HCT116 (cell line): Measurements from ENCODE around the gene NLN. TPM values are rescaled to one million over a fixed set of nuclear protein-coding genes. Genes with fewer than 3 reads are reported as not detected.
"Not testable (repeated sequence)": the region's sequence is repeated elsewhere in the genome, so short reads cannot be mapped to it uniquely, and the experiment has no call there.

Source experiments
- ATAC-seq: fragments of 200-7000 bp; cut with Tn5 transposase; 2 replicates; pipeline ENCODE4 v1.9.1; 2020; ENCODE audit warnings: mild to moderate bottlenecking, moderate library complexity
- BruUV-seq: library from RNA; stranded (reverse); fragments of 400-500 nt; replicated peaks from 2 replicates; lab custom pipeline; 2021; lab: Mats Ljungman, UMichigan
- CTCF ChIA-PET: fragments of 300-600 bp; sonication (Branson Sonifier 250); formaldehyde crosslinking; loops from one replicate; lab custom pipeline; 2021; ENCODE audit warnings: antibody characterized with exemption; lab: Charles Lee
- POLR2A ChIA-PET: fragments of 300-600, 350-600 bp; sonication (Branson Sonifier 250); formaldehyde crosslinking; loops from one replicate; lab custom pipeline; 2021; ENCODE audit warnings: antibody characterized with exemption; lab: Charles Lee
- RAD21 ChIA-PET, 2 experiments: fragments of 300-600 bp; sonication (Branson Sonifier 250); formaldehyde crosslinking; loops; one replicate each; lab custom pipeline; 2023; ENCODE audit warnings: low total read pairs in 2 of 2; ENCODE audit not compliant: uncharacterized antibody in 2 of 2, unreplicated experiment in 2 of 2, low non-redundant PET in 1 of 2; lab: Charles Lee
- DNase-seq: peaks from one replicate; pipeline ENCODE4 v3.0.0-alpha.2; 2010; ENCODE audit warnings: low read depth, low spot score
- H2AFZ ChIP-seq: fragments of 200-600 bp; shearing (Covaris generic), sonication (generic); 2 replicates; pipeline ENCODE4 v1.6.1; 2017; ENCODE audit warnings: low read depth, mixed run types, mixed read lengths, antibody characterized with exemption, low read length; ENCODE audit not compliant: poor library complexity, severe bottlenecking
- H3K27ac ChIP-seq: 2 replicates; pipeline ENCODE4 v1.5.1; 2012; ENCODE audit warnings: low read depth, low read length
- H3K27me3 ChIP-seq: fragments of 200-600 bp; sonication (generic); 2 replicates; pipeline ENCODE4 v1.6.1; 2016; ENCODE audit warnings: mixed run types, low read length, mixed read lengths; ENCODE audit not compliant: insufficient read depth
- H3K36me3 ChIP-seq, 2 experiments: fragments of 200-500 bp in 1 of 2; fragments of 200-600 bp in 1 of 2; sonication (Bioruptor generic) in 1 of 2; sonication (generic) in 1 of 2; 2 replicates each; pipeline versions ENCODE4 v1.5.1 to v1.6.1; 2014 to 2016; ENCODE audit warnings: low read length in 2 of 2, inconsistent platforms in 1 of 2, mixed read lengths in 1 of 2, mixed run types in 1 of 2; ENCODE audit not compliant: insufficient read depth in 2 of 2, control insufficient read depth in 1 of 2
- H3K4me1 ChIP-seq, 2 experiments: fragments of 200-600 bp in 1 of 2; sonication (generic) in 1 of 2; 2 replicates each; pipeline versions ENCODE4 v1.5.1 to v1.6.1; 2012 to 2017; ENCODE audit warnings: low read length in 2 of 2, inconsistent platforms in 1 of 2, mild to moderate bottlenecking in 1 of 2, mixed read lengths in 1 of 2, mixed run types in 1 of 2, moderate library complexity in 1 of 2; ENCODE audit not compliant: insufficient read depth in 2 of 2, control insufficient read depth in 1 of 2
- H3K4me2 ChIP-seq: fragments of 200-600 bp; sonication (generic); 2 replicates; pipeline ENCODE4 v1.6.1; 2017; ENCODE audit warnings: mixed run types, low read length, mixed read lengths
- H3K4me3 ChIP-seq, 2 experiments: fragments of 200-600 bp in 1 of 2; sonication (generic) in 1 of 2; replicated peaks in 1 of 2; 2 replicates each; pipeline ENCODE4 v1.5.1; 2011 to 2016; ENCODE audit warnings: low read length in 2 of 2, control low read depth in 1 of 2, low read depth in 1 of 2, mild to moderate bottlenecking in 1 of 2, mixed read lengths in 1 of 2, mixed run types in 1 of 2
- H3K79me2 ChIP-seq: fragments of 200-600 bp; sonication (generic); 2 replicates; pipeline ENCODE4 v1.6.1; 2017; ENCODE audit warnings: mild to moderate bottlenecking, mixed run types, low read length, moderate library complexity, mixed read lengths; ENCODE audit not compliant: insufficient read depth
- H3K9ac ChIP-seq: fragments of 200-600 bp; sonication (generic); 2 replicates; pipeline ENCODE4 v1.6.1; 2016; ENCODE audit warnings: low read length, mixed read lengths
- H3K9me2 ChIP-seq: fragments of 200-600 bp; sonication (generic), shearing (Covaris generic); 2 replicates; pipeline ENCODE4 v1.6.1; 2017; ENCODE audit warnings: mixed run types, mild to moderate bottlenecking, moderate library complexity; ENCODE audit not compliant: insufficient read depth
- H3K9me3 ChIP-seq, 2 experiments: fragments of 200-500 bp in 1 of 2; fragments of 200-600 bp in 1 of 2; sonication (Bioruptor generic) in 1 of 2; sonication (generic) in 1 of 2; 2 replicates each; pipeline ENCODE4 v1.6.1; 2014 to 2017; ENCODE audit warnings: low read length in 2 of 2, mixed read lengths in 2 of 2, inconsistent platforms in 1 of 2, low read depth in 1 of 2, mild to moderate bottlenecking in 1 of 2, mixed run types in 1 of 2, moderate library complexity in 1 of 2; ENCODE audit not compliant: control insufficient read depth in 1 of 2, insufficient read depth in 1 of 2
- H4K20me1 ChIP-seq: fragments of 200-600 bp; sonication (generic), shearing (Covaris generic); 2 replicates; pipeline ENCODE4 v1.6.1; 2017; ENCODE audit warnings: mixed run types, mild to moderate bottlenecking, moderate library complexity; ENCODE audit not compliant: insufficient read depth
- CBX3 ChIP-seq: IDR thresholded peaks from 2 replicates; pipeline ENCODE4 v1.6.1; 2012; ENCODE audit warnings: low read depth
- CEBPB ChIP-seq: IDR thresholded peaks from 2 replicates; pipeline ENCODE4 v1.6.1; 2012; ENCODE audit warnings: low read depth
- CTCF ChIP-seq, 3 experiments: fragments of 200-600 bp in 1 of 3; sonication (generic) in 1 of 3; IDR thresholded peaks in 2 of 3; conservative IDR thresholded peaks in 1 of 3; 2 replicates each; pipeline ENCODE4 v1.5.1; 2012 to 2017; ENCODE audit warnings: low read depth in 2 of 3, low read length in 2 of 3, antibody characterized with exemption in 1 of 3, borderline replicate concordance in 1 of 3, control low read depth in 1 of 3, mild to moderate bottlenecking in 1 of 3, mixed read lengths in 1 of 3, mixed run types in 1 of 3, moderate library complexity in 1 of 3; ENCODE audit not compliant: insufficient read depth in 1 of 3
- ELF1 ChIP-seq: IDR thresholded peaks from 2 replicates; pipeline ENCODE4 v1.6.1; 2012; ENCODE audit warnings: low read depth, borderline replicate concordance
- EZH2 ChIP-seq: fragments of 200-600 bp; sonication (generic); IDR thresholded peaks from 2 replicates; pipeline ENCODE4 v1.6.1; 2017; ENCODE audit warnings: antibody characterized with exemption, mixed run types
- FOSL1 ChIP-seq: IDR thresholded peaks from 2 replicates; pipeline ENCODE4 v1.6.1; 2012; ENCODE audit warnings: low read depth
- JUND ChIP-seq: IDR thresholded peaks from 2 replicates; pipeline ENCODE4 v1.6.1; 2012
- POLR2A ChIP-seq: IDR thresholded peaks from 2 replicates; pipeline ENCODE4 v1.7.0; 2011; ENCODE audit warnings: borderline replicate concordance; ENCODE audit not compliant: insufficient read depth, insufficient read length; ENCODE audit errors: extremely low read depth
- REST ChIP-seq: IDR thresholded peaks from 2 replicates; pipeline ENCODE4 v1.6.1; 2012; ENCODE audit warnings: low read depth
- SIN3A ChIP-seq: IDR thresholded peaks from 2 replicates; pipeline ENCODE4 v1.6.1; 2012; ENCODE audit warnings: low read depth
- SP1 ChIP-seq: IDR thresholded peaks from 2 replicates; pipeline ENCODE4 v1.6.1; 2012; ENCODE audit warnings: low read depth
- TCF7L2 ChIP-seq: IDR thresholded peaks from 2 replicates; pipeline ENCODE4 v1.7.0; 2011; ENCODE audit warnings: borderline replicate concordance, inconsistent platforms; ENCODE audit not compliant: insufficient read depth, insufficient read length; ENCODE audit errors: extremely low read depth
- ZBTB33 ChIP-seq: IDR thresholded peaks from 2 replicates; pipeline ENCODE4 v1.6.1; 2011; ENCODE audit warnings: mild to moderate bottlenecking, low read length, moderate library complexity; ENCODE audit not compliant: insufficient replicate concordance; ENCODE audit errors: extremely low read depth
- intact Hi-C: fragments of 100-400 bp; cut with micrococcal nuclease; formaldehyde crosslinking; loops from 2 replicates; pipeline ENCODE4 v1.10.0; 2022
- total RNA-seq: library from RNA; stranded (reverse); gene quantifications from one replicate; pipeline ENCODE4 v1.2.1, GENCODE V29; 2021; ENCODE audit not compliant: unreplicated experiment

Gene NLN
- total RNA-seq, 1 experiment from 2014 or later = 67.6 TPM

GRCh38 chr5:65846101-65846500 lies 124.1 kb downstream of the NLN start:
- RAD21 ChIA-PET = no interaction called here
- intact Hi-C loops = no loop called here
- H3K9ac ChIP-seq = no peak overlapping the region
- BruUV-seq = no TSS peak
- no peaks in the 10 kb centered on the region for H3K79me2 ChIP-seq
- H3K36me3 ChIP-seq = no peaks in the 10 kb centered on the region
- H3K9me2 ChIP-seq = no peaks in the 10 kb centered on the region
- ATAC-seq (no peak), DNase-seq (no peak)
- H3K9me3 ChIP-seq = no peaks in the 10 kb centered on the region
- no peaks in the 10 kb centered on the region for H3K4me1 ChIP-seq
- no peaks in the 10 kb centered on the region for H4K20me1 ChIP-seq
- no peak overlapping the region for H3K27ac ChIP-seq
- TF ChIP-seq SP1 (no peak), ELF1 (no peak), POLR2A (no peak), ZBTB33 (no peak), EZH2 (no peak), CEBPB (no peak), JUND (no peak), CTCF (IDR thresholded peaks at IDR 0.05 in 2 of 3, conservative IDR thresholded peaks at IDR 0.05 in 1 of 3; ENCODE audit: borderline replicate concordance in 1 of 3, insufficient read depth in 1 of 3, low read depth in 2 of 3, low read length in 2 of 3) (no peak), SIN3A (no peak), CBX3 (no peak), TCF7L2 (no peak), FOSL1 (no peak), REST (no peak)
- H3K4me3 ChIP-seq = no peak overlapping the region
- no peak overlapping the region for H3K4me2 ChIP-seq
- H2AFZ ChIP-seq = no peak overlapping the region
- POLR2A ChIA-PET = no interaction called here
- no peaks in the 10 kb centered on the region for H3K27me3 ChIP-seq
- CTCF ChIA-PET = no interaction called here

- CTCF ChIA-PET, intact Hi-C loops, H3K4me3 ChIP-seq, H3K4me1 ChIP-seq, H3K9me2 ChIP-seq, H3K9me3 ChIP-seq, DNase-seq, POLR2A ChIA-PET, H3K4me2 ChIP-seq, H3K27me3 ChIP-seq, H4K20me1 ChIP-seq, H3K79me2 ChIP-seq, ATAC-seq, H2AFZ ChIP-seq, H3K36me3 ChIP-seq, H3K9ac ChIP-seq, BruUV-seq, RAD21 ChIA-PET, H3K27ac ChIP-seq: not testable (repeated sequence)
Measured at GRCh38 chr5:65847019-65847418, 125.0 kb downstream of the NLN start.
